HG02981 (cell line): ENCODE data around the gene SOWAHA.

Experiments used
- ATAC-seq: cut with Tn5 transposase; IDR thresholded peaks from one replicate; pipeline ENCODE4 v1.9.1; 2021; ENCODE audit warnings: mild to moderate bottlenecking, moderate library complexity; ENCODE audit not compliant: unreplicated experiment

SOWAHA gene

DNA sequence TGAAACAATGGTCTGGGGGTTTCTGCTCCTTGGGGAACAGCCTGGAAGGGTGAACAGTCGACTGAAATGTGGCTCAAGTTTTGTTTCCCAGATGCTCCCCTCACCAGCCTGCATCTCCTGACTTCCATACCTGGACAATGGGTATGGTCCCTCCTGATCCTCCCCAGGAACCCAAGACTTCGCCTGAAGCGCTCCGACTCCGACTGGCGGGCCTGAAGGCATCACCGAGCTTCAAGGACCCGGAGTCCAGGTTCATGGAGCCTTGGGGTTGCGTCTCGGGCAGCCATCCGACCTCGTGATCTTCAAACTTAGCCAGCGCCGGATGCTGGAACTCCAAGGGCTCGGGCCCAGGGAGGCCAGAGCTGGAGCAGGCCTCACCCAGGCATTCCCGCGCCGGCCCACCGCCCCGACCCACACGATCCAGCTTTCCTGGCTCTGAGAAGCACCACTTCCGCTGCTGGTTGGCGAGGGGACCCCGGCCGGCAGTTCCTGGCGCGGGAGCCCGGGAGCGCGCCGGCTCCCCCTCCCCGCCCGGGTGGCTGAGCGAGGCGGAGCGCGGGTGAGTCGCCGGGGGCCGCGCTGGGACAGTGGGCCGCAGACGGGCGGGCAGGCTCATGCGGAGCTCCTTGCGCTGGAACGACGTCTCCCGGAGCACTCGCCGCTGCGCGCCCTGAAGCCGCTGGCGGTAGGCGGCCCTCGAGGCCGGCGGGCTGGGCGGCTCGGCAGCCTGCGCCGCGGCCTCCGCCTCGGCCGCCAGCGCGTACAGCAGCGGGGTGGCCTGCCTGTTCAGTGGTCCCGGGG is 12.1 kb downstream of the SOWAHA start:
- ATAC-seq, result no peak

DNA sequence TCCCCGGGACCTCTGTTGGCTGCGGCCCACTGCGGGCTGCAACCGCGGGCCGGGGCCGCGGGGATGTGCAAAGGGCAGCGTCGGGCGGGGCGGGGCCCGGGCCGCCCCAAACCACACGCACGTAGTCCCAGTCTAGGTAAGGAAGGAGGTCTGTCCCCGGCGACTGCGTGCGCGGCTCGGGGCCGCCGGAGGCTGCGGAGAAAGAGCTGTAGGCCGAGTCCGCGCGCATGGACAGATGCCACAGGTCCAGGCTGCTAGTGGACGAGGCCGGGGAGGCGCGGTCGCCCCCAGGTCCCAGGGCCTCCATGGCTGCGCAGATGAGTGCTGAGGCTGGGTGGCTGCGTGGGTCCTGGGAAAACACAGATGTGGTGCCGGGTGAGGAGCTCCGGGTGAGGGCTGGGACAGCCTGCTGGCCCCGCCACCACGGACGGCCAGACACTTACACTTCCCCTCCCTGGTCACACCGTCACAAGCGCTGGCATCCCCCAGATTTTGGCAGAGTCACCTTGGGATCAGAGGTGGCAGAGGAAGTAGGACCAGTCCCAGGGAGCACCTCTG is 12.8 kb downstream of the SOWAHA start:
- ATAC-seq, result no peak

DNA sequence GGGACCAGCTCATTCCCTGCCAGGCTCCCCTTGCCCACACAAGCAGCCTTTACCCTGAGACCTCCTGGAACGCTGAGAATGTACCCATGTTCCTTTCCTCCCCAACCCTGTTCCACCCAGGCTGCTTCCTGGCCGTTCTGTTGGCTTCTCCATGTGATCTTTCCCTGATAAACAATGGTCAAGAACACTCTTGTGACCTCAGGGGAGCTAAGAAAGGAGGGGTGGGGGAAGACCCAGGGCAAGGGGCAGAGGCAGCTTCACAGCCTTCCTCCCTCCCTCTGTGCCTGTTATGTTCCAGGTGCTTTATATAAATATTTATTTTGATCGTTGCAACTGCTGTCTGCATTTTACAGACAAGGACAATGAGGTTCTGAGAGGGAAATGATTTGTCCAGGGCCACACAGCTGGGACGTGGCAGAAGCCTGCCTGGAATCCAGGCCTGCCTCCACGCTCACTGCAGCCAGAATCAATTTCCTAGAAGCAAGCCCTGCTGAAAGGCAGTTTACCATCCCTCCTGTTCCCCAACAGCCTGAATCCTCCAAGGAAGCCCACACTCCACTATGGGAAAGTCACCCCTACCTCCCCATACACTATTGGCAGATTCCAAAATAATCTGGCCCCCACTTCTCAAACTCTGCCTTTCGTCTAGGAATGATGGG is 13.5 kb downstream of the SOWAHA start:
- ATAC-seq, result no peak

DNA sequence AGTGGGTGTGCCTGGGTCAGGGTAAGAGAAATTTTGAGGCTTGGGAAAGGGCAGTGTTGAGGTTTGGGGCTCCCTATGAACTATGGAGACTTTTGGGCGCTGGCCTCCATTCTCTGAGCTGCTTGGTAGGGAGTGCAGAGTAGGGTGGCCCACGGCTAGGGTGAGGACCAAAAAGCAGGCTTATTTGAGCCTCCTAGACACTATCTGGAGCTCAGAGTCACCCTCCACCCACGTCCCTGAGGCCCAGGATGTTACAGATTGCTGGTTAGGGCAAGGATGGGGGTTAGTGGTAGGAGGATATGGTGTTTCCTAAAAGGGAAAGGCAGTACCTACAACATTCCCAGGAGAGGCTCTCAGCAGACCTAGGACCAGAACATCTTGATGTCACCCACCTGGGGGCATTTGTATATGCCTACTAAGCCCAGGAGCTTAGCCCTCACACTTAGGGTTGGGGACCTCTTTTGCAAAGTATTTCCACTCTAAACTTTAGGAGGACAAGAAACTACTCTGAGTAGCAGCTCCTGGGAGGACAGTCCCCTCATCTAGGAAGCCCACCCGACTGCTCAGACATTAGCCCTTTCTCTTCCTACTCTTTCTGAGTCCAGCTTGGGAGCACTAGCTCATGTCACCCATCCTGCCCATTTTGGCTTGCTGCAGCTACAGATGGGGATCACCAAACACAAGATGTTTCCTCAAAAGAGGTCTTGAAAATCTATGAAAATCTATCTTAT is 15.0 kb downstream of the SOWAHA start:
- ATAC-seq, result no peak

DNA sequence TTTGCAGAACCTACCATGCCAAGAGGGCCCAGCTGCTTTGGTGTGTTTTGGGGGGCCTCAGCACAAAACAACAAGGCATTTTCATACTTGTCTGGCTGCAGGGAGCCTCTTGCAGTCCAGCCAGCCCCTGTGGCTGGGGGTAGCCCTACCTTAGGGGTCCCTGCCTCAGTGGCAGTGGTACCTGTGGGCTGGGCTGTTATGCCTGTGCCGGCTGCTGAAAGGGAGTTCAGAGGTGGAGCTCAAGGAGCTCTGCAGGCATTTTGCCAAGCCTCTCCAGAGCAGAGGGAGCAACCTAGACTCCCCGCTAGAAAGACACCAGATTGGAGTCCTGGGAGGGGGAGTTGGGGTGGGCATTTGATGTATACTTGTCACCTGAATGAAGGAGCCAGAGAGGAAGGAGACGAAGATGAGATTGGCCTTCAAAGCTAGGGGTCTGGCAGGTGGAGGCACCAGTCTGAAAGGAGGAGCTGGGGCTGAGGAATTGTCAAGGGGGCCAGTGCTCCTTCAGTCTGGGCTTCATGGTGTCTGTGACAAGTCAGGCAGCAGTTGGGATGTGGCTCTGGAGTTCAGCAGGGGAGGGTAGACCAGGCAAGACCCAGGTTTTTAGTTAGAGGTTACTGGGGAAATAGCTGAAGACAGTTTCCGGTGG is 15.9 kb downstream of the SOWAHA start:
- no peak for ATAC-seq

DNA sequence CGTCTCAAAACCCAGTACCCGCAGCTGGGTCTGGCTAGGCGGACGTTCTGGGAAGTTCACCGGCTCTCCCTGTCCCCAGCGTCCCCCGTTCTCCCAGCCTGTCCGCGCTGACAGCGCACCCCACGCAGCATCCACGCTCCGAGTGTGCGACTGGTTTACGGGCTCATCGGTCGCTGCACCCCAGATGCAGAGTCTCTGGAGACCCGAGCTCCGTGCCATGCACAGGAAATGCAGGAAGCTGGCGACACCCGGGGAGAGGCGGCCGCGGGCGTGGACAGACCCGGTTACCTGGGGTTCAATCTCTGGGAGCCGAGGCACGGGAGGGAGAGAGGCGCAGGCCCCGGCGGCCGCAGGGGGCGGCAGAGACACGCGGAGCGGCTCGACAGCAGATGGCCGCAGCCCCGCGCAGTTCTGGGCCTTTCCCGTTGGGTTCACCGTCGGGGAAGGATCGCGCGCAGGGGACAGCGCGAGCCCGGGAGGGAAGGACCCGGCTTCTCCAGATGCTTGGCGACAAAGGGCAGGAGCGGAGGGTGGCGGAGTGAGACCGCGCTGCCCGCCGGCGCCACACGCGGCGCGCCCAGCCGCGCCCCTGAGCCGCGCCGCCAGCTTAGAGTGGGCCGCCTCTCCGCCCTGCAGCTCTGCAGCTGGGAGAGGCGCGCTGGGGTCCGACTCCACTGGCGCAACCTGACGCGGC is 16.8 kb downstream of the SOWAHA start:
- ATAC-seq, result peak; percentile 81

DNA sequence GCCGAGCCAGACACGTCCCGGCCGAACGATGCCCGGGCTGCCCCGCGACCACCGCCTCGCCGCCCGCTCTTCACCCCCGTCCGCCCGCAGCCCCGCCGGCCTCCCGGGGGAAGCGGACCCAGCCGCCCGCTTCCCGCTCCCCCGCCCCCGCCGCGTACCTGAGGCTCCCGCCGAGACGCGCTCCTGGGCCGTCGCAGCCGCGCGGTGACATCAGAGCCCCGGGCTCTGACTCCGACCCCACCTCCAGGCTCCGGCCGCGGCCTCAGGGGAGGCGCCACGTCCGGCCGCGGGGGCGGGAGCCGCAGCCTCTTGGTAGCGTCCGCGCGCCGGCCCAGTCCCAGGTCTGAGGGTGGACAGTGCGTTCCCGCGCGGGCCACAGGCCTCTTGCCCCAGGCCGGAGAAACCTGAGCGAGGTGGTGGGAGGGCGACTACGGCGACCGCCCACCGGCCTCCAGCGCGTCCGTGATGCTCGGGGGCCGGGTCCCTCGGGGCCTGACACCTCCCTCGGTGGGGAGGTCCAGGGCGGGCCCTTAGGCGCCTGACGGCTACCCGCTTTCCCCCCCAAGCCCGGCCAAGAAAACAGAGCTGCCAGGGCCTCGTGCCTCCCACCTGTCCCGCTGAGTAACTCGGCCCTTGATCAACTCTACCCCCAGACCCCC is 17.5 kb downstream of the SOWAHA start, which contains the start of gene SHROOM1:
Gene SHROOM1 (minus strand): TSS at position 212 of the 659 bp plus-strand sequence. CDS start 4,507 bp downstream, outside the sequence.
- peak; percentile 62 for ATAC-seq

DNA sequence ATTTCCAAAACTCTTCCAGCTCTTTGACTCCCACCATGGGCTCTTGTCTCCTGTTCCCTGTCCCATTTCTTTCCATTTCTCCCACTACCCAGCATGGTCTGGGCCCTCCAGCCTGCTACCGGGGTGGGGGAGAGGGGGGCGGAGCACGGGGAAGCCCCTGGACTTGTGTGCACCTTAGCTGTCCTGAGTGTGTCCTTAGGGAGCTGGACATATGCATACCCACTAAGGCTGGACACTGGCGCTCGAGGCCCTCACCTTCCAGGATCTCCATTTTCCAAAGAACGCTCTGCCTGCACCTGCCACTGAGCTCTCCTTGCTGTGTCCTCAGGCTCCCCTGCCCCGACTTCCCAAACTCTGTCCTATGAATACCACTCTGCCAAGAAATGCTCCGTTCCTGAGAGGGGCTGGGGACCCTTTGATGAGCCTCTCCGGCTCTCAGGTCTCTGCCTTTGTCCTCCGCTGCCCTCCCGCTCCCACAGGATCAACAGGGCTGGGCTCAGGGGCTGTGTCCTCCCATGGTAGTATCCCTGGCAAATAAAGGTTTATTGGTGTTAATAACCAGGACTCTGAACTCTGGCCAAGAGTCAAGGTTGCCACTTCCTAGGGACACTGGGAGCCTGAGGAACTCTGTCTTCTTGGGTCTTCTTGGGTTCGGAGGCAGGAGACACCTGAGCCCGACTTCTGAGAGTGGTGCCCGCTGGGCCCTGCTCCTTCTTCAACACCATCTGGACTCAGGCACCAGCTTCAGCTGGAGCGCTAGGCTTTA is 18.2 kb downstream of the SOWAHA start:
- no peak for ATAC-seq

DNA sequence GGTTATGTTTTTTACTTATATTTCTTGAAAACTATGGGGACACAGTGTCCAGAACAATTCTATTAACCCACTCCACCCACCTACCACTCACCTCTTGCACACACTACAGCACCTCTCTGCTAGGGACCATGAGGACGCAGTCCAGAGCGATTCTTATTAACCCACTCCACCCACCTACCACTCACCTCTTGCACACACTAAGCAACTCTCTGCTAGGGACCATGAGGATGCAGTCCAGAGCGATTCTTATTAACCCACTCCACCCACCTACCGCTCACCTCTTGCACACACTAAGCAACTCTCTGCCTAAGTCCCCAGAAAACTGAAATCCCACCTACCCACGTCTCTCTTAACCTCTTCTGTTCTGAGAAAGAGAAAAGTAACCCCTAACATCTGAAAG is 19.5 kb downstream of the SOWAHA start:
- no peak for ATAC-seq

DNA sequence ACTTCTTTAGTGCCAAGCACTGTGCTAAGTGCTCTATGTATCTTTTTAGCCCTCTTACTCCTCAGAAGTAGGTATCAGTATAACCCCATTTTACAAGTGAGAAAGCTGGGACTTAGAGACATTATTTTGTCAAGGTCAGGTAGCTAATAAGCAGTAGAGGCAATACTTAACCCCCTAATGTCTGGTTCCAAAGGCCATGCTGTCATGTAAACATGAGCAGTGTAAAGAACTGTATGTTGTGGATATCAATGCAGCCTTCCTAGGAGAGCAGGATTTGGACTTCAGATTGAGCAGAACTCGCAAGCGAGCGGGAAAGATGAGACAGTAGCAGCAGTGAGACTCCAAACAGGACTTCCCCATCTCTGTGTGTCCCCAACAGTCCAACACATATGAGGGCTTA is 21.0 kb downstream of the SOWAHA start:
- no peak for ATAC-seq

DNA sequence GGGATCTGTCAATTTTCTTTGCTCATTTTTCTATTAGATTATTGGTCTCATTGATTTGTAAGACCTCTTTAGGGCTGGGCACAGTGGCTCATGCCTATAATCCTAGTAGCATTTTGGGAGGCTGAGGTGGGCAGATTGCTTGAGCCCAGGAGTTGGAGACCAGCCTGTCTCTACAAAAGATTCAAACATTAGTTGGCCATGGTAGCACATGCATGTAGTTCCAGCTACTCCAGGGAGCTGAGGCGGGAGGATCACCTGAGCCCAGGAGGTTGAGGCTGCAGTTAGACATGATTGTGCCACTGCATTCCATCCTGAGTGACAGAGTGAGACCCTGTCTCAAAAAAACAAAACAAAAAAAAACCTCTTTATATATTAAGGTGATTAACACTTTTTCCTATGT is 23.8 kb downstream of the SOWAHA start:
- ATAC-seq, result no peak

DNA sequence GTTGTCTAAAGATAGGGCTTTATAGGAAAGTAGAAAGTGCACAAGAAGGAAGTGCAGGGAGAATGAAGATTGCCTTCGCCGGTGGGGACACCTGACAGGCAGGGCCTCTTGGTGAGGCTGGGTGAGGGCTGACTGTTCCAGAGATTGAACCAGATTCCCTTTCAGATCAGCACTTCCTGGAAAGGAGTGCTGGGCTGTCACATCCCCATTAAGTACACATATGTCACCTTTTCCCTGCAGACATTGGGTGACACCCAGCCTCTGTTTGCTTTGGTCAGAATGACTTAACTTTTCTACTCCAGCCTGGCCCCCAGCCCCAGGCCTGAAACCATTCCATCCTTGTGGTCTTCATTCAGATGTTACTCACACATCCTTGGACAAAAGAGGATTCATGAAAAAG is 24.8 kb downstream of the SOWAHA start:
- no peak for ATAC-seq

DNA sequence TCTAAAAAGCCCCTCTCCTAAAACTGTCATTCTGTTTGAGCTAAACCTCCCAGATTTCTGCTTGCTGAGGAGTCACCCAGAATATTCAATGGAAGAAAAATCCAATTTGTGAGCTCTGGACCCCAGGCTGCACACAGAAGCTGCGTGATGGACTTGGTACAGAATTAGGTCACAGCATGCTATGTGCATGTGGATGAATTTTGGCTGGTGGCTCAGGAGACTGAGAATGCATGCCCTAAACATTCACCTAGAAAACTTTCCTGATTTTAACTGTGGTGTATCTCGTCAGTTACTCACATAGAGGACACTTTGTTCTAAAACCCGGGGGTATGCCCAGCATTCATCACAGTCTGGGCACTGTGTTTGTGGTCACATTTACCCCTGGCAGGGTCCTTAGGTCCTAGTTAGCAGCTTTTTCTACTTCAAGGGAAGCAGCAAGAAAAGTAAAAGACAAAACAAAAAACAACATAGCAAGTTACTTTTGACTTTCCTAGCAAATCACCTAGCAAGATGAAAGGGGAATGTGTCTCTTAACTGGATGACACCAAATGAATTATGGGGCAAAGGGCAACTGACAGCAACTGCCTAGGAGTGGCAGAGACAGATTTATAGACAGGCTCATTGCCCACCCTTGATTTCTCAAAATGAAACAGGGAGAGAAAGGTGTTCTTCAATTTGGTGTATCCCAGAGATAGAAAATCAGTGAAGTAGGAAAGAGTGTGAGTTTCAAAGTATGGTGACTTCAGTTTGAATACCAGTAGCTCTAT is 25.6 kb downstream of the SOWAHA start:
- no peak for ATAC-seq

DNA sequence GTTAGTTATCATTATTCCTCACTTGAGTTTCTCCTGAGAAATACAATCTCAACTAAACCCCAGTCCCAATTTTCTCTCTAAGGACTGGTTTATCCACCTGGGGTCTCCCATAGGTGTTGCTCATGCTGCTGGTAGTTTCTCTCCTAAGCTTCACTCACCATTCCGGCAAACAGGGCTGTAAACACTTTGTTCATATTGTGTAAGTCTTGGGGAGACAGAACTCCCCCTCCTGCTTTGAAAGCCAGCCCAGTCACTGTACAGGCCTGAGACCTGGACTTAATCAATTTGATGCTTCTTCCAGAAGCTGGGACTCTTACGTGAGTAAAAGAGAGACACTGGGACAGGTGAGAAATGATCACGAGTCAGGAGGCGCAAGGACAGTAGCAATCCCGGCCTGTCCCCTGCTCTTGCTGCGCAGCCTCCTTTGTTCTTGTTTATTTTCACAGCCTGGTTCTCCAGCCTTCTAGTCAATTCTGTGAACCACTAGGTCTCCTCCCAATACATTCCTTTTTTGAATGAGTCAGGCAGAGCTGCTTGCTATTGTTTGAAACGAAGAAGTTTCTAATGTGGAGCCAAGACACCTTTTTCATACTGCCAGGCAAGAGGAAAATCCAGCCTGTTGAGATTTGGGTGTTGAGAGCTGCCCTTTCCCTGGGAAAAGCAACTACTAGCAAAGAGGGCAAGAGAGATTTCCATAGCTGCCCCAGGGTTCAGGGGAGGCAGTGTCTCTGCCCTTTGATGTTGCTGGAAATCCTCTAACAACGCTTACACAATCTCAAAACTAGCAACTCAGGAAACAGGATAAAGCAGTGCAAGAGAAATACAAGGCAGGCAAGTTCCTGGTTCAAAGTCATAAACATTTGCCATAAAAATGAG is 26.6 kb downstream of the SOWAHA start:
- no peak for ATAC-seq

DNA sequence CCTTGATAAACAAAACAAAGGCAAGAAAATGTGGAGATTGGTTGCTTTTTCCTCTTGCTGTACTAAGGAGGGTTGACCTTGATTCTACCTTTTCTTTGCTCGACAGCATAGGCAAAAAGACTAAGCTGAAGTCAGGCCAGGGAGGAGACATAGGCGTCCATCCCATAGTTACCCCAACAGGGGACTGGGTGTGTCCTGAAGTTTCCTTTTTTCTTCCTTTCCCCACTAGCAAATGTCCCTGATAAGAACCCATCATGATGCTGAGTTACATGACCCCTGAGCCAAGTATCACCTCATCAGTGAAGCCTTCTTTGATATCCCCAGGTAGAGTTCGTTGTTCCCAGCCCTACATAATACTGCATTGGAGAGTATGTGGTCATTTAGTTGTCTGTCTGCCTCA is 27.2 kb downstream of the SOWAHA start:
- ATAC-seq, result no peak

DNA sequence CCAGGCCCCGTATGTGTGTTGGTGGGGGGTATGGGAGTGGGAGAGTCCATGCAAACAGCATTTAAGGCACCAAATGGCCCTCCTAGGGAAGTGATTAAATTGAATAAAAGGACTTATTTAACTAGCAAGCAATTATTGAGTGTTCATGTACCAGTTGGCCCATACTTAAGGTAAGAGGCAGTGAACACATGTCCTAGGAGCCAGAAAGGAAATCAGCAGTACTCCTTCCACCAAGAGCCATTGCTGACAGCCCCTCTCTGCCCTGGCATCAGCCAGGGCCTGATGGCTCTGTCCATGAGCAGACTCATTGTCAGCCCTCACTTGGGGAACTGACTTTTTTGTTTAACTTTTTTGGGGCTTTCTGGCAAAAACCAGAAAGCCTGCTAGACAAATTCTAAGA is 27.8 kb downstream of the SOWAHA start:
- no peak for ATAC-seq

DNA sequence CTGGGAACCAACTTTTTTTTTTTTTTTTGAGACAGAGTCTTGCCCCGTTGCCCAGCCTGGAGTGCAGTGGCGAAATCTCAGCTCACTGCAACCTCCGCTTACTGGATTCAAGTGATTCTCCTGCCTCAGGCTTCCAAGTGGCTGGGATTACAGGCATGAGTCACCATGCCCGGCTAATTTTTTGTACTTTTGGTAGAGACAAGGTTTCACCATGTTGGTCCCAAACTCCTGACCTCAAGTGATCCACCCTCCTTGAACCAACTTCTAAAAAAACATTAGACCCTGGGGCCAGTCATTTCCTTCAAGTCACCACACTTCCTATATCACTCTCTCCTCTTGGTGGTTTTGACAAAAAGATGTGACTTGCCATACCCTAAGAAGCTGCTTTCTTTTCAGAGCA is 28.2 kb downstream of the SOWAHA start:
- no peak for ATAC-seq
